AML-193 (cell line): ENCODE measurements around the gene CACNA2D3.

Source experiments
- DNase-seq, 2 experiments: peaks; one replicate each; lab custom pipeline; 2025; lab: John Stamatoyannopoulos, UW

The CACNA2D3 gene

GRCh38 chr3:54127499-54128056 is 5.2 kb downstream of the CACNA2D3 start:
- DNase-seq, result no peak

- DNase-seq, result no peak
These were observed 8.8 kb downstream of the CACNA2D3 start for GRCh38 chr3:54131026-54131605.

- no peak for DNase-seq
These were observed 9.5 kb downstream of the CACNA2D3 start for GRCh38 chr3:54131890-54132289.

GRCh38 chr3:54132685-54133084 is 10.3 kb downstream of the CACNA2D3 start:
- no peak for DNase-seq

GRCh38 chr3:54133196-54133595 is 10.8 kb downstream of the CACNA2D3 start:
- DNase-seq, result no peak

DNA sequence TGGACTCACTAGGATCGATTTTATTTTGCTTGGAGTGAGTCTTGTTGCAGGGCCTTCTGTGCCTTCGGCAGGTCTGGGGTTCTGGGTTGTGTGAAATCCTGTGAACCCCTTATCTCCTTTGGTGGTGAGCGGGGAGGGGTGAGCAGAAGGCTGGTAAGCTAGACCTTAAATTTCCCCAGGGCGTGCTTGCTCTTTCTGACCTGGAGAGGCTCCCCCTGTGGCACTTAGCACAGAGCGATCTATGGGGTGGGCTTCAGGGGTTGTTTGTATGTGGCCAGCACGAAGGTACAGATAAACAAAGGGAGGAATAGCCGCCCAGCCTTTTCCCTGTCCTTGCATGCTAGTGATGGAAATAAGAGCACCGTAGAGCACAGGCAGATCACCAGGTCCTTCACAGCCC is 11.8 kb downstream of the CACNA2D3 start:
- DNase-seq, result no peak

DNA sequence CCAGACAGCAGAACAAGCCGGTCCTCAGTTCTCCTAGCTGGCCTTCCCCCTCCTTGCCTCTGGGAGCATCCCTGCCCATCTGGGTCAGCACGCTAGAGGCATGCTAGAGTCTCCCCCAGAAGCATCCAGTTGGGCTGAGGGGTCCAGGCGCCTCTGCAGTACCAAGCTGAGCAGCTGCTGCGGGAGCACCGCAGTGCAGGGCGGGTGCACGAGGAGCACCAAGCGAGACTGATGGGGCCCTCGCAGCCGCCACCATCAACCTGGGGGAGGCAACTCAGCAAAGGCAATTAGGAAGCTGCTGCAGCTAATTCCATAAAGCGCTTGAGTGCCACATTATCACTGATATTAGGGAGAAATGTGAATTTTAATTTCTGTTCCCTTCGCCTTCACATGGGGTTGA is 12.4 kb downstream of the CACNA2D3 start:
- DNase-seq, result no peak

GRCh38 chr3:54137311-54137710 is 15.0 kb downstream of the CACNA2D3 start:
- no peak for DNase-seq

GRCh38 chr3:54138937-54139547 is 16.7 kb downstream of the CACNA2D3 start:
- DNase-seq, result no peak

DNA sequence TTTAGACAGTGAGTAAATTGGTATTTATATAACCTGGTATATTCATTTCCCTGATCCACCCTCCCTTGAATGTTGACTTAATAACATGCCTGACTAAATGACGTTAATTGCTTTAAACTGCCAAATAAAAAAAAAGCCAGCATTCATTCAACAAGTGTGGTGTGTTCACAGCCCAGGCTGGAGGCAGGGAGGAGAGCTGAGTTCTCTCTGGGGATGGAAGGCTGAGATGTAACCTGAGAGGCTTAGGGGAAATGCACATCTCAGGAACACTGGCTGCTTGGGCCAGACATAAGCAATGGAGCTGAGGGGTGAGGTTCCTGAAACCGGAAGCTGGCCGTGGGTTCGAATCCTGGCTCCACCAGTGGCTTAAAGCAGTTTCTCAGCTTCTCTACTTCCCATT is 17.3 kb downstream of the CACNA2D3 start:
- no peak for DNase-seq

DNA sequence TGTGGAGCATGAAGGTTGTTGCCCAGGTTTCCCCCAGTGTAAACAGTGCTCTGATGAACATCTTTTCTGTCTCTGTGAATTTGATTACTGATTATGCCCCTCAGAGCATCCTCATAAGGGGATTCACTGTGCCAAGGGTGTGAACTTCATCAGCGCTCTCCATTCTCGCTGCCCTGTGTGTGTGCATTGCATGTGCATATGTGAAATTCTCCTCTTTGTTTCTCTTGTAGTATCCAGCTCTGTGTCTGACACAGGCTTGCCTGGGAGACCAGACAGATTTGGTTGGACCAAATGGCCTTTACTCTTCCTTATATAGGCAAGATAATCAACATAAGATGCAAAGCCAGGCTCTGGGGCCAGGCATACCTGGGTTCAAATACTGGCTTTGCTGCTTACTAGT is 21.9 kb downstream of the CACNA2D3 start:
- DNase-seq, result no peak

DNA sequence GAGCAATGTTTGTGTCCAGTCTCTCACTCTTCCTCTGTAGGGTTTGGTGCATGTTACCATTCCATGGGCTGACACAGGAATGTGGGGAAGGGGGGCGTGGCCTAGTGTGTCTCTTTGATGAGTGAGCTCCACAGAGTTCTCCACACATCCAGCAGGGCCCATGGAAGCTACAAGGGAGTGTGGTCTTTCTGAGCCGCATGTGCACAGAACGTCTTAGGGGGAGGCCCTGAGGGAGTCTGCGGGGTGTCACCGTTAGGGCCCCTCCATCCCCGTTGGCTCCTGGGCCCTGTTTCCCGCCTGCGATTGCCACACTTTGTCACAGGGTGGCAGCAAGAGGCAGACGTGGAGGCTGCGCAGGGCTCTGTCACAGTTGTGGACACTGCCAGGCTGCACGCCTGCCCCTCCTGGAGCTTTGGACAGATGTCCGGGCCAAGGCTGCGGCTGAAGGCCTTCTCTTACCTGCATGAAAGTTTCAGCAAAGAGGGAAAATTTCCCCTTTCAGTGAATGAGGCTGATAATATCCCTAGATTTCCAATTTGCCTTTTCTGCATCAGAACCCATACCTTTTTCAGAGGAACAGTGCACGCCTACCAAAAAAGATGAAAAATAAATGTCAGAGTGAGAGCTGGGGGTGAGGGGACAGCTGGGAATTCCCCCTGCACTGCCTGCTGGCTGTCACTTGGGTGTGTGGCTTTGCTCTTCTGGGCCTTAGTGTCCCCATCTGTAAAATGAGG is 24.3 kb downstream of the CACNA2D3 start:
- DNase-seq, result peak in 1 of 2 experiments; percentile 4

DNA sequence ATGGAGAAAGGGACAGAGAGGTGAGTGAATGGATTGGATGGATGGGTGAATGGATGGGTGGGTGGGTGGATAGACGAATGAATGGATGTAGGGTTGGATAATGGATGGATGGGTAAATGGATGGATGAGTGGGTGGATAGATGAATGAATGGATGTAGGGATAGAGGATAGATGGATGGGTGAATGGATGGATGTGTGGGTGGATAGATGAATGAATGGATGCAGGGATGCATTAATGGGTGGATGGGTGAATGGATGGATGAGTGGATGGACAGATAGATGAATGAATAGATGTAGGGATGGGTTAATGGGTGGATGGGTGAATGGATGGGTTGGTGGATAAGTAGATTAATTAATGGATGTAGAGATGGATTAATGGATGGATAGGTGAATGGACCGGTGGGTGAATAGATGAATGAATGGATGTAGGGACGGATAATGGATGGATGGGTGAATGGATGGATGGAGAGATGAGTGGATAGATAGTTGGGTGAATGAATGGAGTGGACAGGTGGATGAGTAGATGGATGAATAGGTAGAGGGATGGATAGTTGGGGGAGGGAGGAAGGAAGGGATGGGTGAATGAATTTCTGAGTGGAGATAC is 28.6 kb downstream of the CACNA2D3 start:
- no peak for DNase-seq

DNA sequence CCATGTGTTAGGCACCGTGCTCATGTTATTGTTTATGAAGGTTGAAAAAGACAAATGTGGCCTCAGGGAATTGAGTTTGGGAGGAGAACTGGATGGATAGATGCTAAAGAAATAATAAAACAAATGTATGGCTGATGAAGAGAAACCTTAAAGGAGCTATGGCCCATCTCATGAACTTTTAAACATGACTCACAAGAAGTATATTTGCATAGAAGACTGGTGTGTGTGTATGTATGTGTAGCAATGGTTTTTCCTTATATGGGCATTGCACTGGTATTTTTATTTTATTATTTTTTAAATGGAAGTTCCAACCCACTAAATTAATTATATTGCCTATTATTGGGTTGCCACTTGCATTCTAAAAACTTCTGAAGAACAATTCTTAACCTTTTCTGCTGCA is 31.1 kb downstream of the CACNA2D3 start:
- no peak for DNase-seq

DNA sequence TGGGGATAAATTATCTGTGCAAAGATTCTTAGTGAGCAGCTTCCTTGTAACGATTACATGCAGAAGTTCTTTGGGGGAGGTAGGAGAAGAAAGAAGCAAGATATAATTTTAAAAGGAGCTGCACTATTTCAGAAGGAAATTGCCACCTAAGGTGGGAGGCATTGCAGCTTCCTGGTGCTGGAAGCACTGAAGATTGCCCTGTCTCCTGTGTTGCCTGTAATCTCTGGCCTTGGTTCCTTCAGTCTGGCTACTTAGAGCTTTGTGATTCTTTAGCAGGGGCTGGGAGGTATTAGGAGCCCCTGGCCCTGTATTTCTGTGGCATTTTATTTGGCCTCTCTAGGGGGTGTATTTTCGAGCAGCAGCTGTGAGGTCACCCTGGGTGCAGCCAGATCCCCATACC is 35.5 kb downstream of the CACNA2D3 start:
- DNase-seq, result no peak

- no peak for DNase-seq
These were observed 37.6 kb downstream of the CACNA2D3 start for GRCh38 chr3:54159917-54160316.

DNA sequence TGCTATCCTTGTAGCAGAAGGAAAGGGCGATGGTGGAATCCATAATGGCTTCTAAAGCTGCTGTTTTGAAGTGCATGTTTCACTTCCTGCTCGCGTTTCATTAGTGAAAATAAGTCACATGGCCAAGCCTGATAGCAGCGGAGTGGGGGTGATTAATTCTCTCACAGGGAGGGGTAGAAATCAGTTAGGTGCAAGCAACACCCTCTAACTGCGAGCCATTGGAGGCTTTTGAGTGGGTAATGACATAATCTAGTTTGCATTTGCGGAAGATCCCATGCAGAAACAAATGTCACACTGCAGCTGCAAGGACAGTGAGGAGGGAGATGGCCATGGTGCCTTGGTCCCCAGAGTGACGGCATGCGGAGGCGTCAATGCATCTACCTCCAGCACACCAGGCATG is 41.1 kb downstream of the CACNA2D3 start:
- DNase-seq, result no peak

DNA sequence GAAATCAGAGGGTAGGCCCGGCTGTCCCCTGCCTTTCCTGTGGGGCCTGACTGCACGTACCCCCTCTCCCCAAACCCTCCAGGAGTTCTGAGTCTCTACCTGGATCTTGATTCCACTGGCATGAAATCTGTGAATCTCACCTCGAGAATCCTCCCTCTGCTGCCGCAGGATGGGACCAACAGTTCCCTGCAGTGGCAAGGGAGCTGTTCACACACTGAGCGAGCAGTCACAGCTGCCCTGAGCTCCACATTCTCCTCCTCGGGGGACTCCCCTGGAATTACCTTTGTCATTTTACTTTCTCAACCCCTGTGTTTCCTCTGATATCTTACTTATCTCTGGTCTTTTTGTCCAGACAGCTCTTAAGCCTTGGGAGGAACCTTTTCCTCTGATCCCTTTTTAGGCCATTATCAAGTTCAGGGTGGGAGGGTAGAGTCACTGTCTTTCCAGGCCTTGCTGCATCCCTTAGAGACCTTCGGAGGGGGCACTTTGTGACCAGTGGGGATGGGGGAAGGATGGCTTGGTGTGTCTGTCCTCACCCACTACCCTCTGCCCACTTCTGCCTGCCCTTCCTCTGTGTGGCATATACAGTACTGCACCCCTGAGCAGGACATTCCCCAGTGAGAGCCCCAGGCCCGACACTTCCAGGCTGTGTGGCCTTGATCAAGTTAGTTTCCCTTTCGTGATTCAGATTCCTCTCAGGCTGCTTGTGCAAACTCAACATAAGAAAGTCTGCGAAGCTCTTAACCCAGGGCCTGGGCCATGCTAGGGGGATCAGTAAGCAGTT is 42.0 kb downstream of the CACNA2D3 start:
- no peak for DNase-seq

DNA sequence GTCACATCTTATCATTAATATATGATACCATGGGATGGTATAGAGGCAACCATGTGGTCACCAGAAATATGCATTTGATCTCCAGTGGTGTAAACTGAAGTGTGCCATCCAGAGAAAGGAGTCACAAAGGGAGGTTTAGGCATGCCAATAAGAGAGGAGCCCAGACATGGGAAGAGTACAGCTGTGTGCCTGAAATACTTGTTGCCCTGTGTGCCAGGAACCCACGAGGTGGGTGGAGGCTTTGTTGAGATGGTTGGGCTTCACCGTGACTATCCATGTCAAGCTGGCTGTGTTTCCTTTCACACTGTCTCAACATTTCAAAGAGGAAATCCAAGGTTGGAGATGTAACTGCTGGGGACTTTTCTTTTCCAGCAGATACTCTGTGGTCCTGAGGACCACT is 43.5 kb downstream of the CACNA2D3 start:
- DNase-seq, result no peak

DNA sequence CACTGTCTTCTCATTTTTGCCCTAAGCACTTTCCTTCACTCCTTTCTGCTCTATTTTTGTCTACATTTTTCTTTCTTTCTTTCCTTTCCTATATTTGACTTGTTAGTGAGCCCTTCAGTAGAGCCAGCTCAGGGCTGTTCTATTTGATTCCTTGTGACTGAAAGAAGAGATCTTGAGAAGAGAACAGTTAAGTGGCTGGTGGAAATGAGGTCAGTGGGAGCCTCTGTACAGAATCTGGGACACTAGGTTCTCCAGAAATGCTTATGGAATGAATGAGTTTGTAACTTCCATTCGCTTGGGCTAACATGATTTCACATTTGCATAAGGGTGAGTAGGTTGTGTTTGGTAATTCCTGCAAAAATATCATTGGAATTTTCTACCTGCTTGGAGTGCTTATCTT is 45.6 kb downstream of the CACNA2D3 start:
- DNase-seq, result no peak

DNA sequence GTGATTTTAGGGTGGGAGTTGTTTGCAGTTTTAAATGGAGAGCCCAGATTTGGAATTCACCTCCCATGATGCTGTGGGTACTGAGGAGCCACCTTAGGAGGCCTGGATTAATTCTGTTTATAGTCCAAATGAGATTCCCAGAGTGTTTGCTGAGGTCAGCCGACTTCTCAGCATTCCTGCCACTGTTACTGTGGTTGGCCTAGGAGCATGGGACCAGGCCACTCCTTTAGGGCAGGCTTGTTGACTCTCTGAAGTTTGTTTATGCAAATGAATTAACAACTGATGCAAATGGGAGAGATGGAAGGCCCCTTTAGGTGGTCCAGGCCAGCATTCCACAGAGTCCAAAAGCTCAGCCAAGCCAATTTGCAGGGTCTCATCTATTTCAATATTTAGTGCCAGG is 46.1 kb downstream of the CACNA2D3 start:
- DNase-seq, result no peak

DNA sequence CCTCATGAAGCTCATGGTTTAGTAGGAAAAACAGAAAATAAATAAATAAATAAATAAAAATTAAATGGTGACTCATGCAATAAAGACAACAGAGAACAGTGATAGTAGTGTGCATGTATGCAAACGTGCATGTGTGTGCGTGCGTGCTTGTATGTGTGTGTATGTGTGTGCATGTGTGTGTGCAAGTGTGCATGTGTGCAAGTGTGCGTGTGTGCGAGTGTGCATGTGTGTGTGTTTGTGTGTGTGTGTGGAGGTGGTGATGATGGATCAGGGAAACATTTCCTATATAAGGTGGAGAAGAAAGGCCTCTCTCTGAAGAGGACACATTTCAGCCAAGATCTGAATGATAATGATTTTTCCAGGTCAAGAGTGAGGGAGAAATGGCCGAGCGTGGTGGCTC is 47.2 kb downstream of the CACNA2D3 start:
- no peak for DNase-seq
